Epithelial cell of umbilical artery (primary cell): ENCODE measurements around the gene PRMT2. TPM values are rescaled to one million over a fixed set of nuclear protein-coding genes. Genes with fewer than 3 reads are reported as not detected.

Experiments used
- total RNA-seq: library from RNA; depleted of rRNA; stranded (reverse); fragments of >200 nt; gene quantifications from 2 replicates; pipeline ENCODE4 v1.2.3, GENCODE V29; 2014

PRMT2 gene
- 126 and 148 TPM in 2 replicates for total RNA-seq

DNA sequence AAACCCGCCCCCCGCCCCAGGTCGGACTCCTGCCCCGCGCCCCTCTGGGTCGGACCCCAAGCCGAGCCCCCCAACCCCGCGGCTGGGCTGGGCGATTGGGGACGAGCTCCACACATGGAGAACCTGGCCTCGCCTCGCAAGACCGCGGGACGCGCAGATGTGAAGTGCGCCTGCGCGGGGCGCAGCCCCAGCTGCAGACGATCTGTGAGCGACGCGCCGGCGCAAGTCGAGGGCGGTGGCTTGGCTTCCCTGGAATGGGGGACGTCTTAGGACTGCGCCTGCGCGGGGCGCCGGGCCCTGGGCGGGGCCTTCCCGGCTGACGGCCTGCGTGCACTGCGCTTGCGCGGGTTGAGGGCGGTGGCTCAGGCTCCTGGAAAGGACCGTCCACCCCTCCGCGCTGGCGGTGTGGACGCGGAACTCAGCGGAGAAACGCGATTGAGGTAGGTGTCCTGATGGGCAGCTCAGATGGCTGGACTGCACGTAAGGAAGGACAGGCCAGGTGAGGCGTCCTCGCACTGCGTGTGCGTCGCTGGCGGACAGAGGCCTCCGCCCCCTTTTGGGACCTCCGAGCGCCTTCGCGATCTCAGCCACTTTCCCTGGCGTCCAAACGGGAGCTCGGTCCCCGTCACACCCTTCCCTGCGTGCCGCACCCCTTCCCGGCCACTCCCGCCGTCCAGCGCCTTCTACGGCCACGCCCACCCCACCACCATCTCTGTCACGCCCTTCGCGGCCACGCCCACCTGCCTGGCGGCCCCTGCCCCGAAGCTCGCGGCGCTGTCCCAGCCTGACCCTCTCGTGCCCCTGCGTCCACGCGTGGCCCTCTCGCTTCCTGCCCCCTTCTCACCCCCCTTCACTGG, at the start of gene PRMT2:
PRMT2 (plus strand) TSS at position 351 of the 857 bp plus-strand sequence. CDS start 1,278 bp downstream, outside the sequence.

DNA sequence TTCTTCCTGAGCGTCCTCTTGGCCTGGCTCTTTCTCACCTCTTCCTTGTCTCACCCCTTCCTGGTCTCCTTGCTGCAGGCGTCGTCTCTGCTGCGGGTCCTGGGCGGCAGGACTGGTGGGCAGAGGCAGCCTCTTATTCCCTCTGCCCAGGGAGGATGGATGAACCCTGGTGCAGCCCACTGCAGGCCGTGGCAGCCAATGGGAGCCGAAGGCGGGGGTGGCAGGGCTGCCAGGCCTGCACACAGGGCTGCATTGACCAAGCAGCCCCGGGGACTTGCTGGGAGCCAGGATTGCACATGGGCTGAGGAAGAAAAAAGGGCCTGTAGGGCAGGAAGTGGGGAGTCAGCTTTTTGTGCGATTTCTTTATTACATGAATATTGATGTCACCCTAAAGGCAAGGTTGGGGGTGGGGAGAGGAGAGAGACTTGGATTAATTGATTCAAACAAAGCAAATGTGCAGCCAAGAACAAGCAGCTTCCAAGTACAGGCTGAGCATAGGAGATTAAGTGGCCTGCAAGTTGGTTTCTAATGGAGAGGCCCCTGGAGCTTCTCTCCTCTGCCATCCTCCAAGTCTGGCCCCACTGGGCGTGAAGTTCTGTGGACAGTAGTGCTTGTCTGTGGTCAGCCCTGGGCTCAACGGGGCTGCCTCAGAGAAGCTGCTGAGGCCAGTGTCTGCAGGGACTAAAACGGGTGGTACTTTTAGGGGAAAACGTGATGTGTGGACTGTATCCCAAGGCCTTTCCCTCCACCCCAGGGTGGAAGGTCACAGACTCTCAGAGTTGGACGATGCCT, 30.3 kb upstream of the PRMT2 start, which contains the start of gene S100B:
S100B (minus strand) TSS at position 108 of the 792 bp plus-strand sequence. CDS start 2,667 bp downstream, outside the sequence.

Other genes starting within 250 kb of the PRMT2 start
- gene DIP2A, start 176.8 kb upstream of the PRMT2 start, total RNA-seq, result 18.8 and 28.7 TPM in 2 replicates
- gene S100B, start 30.6 kb upstream of the PRMT2 start, total RNA-seq, result not detected in 2 replicates